Cardiac fibroblast (primary cell): ENCODE data around the gene ZBTB46.
"Not testable (repeated sequence)": the region's sequence is repeated elsewhere in the genome, so short reads cannot be mapped to it uniquely, and the experiment has no call there.

Experiments used
- DNase-seq, 2 donors: peaks; one replicate each; pipeline versions ENCODE4 v3.0.0 to v3.0.0-alpha.2; 2010; ENCODE audit warnings: low read depth in 2 of 2
- H3K4me3 ChIP-seq, 2 donors: replicated peaks in 1 of 2; 1 replicate in 1 of 2; 2 replicates in 1 of 2; pipeline ENCODE4 v1.5.1; 2011; ENCODE audit warnings: low read depth in 2 of 2, low read length in 2 of 2, mild to moderate bottlenecking in 2 of 2, moderate library complexity in 1 of 2
- CTCF ChIP-seq: IDR thresholded peaks from one replicate; pipeline ENCODE4 v1.5.1; 2011; ENCODE audit warnings: low read depth, mild to moderate bottlenecking, low read length, inconsistent platforms

The ZBTB46 gene

GRCh38 chr20:63804308-63804636 is 26.8 kb downstream of the ZBTB46 start:
- H3K4me3 ChIP-seq, result no peak overlapping the region
- no peak for DNase-seq
- TF ChIP-seq CTCF, result no peak

- no peak for DNase-seq
- H3K4me3 ChIP-seq, result no peak overlapping the region
- TF ChIP-seq CTCF, result no peak
Measured at GRCh38 chr20:63802469-63803240, 28.4 kb downstream of the ZBTB46 start.

- not testable (repeated sequence) for H3K4me3 ChIP-seq, DNase-seq
Measured at GRCh38 chr20:63801174-63801573, 29.9 kb downstream of the ZBTB46 start.

- not testable (repeated sequence) for DNase-seq
Measured at GRCh38 chr20:63800411-63800810, 30.7 kb downstream of the ZBTB46 start.

GRCh38 chr20:63799127-63799526 is 31.9 kb downstream of the ZBTB46 start:
- DNase-seq, result peak; percentile 43 to 55
- H3K4me3 ChIP-seq, result not testable (repeated sequence)

More at GRCh38 chr20:63800411-63800810, 30.7 kb downstream of the ZBTB46 start:
- not testable (repeated sequence) for H3K4me3 ChIP-seq

GRCh38 chr20:63797175-63797574 is 33.9 kb downstream of the ZBTB46 start:
- DNase-seq, H3K4me3 ChIP-seq: not testable (repeated sequence)

GRCh38 chr20:63795178-63795830 is 35.8 kb downstream of the ZBTB46 start:
- H3K4me3 ChIP-seq, result no peak overlapping the region
- DNase-seq, result no peak

GRCh38 chr20:63794614-63795013 is 36.5 kb downstream of the ZBTB46 start:
- DNase-seq, result no peak
- no peak overlapping the region for H3K4me3 ChIP-seq
- no peak for TF ChIP-seq CTCF

More at GRCh38 chr20:63795178-63795830, 35.8 kb downstream of the ZBTB46 start:
- TF ChIP-seq CTCF, result no peak

- TF ChIP-seq CTCF, result no peak
- DNase-seq, result no peak
- no peak overlapping the region for H3K4me3 ChIP-seq
Measured at GRCh38 chr20:63792866-63793265, 38.2 kb downstream of the ZBTB46 start.
